NCI-H146 (cell line): ENCODE data around the gene CXXC1.
A peak's percentile ranks its signal among the peaks of the same experiment; 100 is the strongest.
"Not testable (repeated sequence)": the region's sequence is repeated elsewhere in the genome, so short reads cannot be mapped to it uniquely, and the experiment has no call there.

ENCODE experiments used
- DNase-seq: peaks from one replicate; lab custom pipeline; 2025; lab: John Stamatoyannopoulos, UW

Gene CXXC1

DNA sequence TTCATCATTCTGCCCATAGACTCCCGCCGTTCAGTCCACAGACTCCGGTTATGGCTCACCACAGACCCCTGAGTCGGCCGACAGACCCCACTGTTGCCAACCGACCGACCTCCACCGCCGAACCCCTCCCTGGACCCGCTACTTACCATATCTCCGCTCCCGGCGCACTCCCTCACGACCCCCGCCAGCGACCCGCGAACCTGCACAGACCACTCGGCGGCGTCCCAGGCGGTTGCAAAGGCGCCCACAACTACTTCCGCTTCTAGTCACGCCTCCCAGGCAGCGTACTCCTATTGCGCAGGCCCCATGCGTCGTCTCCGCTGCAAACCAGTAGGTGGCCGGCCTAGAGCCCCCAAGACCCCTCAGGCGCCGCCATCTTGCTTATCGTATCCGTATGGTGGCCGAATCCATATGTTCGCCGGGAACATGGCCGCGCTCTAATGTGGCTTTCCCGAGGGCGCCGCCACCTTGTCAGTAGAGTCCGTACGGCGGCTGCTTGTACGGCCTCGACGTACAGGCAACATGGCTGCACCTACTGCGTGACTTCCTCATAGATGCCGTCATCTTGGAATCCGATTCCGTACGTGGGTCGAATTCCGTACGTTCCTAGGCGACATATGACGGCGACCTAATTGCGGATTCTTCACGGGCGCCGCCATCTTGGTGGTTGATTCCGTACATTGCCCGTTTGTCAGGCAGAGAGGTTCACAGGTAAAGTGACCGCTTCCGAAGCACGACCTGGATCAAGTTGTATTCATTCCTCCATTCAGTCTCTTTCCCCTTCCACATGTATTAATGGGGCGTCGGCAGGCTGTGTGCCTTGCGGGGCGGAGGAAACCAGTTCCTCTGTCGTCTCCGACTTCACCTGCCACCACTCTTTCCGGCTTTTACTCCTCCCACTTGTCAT, at the start of gene CXXC1:
Gene CXXC1, minus strand, starts transcription at position 252 of the 907 bp plus-strand sequence. Its CDS starts 103 bp downstream, at position 149.
- peak; percentile 100 for DNase-seq

GRCh38 chr18:50334546-50335152, 47.2 kb upstream of the CXXC1 start:
- no peak for DNase-seq

- no peak for DNase-seq
Observed at GRCh38 chr18:50331691-50332090, 44.2 kb upstream of the CXXC1 start.

DNA sequence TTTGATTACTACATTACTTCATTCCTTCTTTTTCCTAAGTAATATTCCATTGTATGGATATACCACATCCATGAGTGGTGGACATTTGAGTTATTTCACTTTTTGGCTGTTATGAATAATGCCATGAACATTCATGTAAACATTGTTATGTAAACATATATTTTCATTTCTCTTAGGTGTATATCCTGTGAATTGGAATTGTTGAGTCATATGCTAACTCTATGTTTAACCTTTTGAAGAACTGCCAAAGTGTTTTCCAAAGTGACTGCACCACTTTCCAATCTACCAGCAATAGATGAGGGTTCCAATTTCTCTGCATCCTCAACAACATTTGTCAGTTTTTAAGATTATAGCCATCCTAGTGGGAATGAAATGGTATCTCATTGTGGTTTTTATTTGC, 42.7 kb upstream of the CXXC1 start:
- DNase-seq = no peak

DNA sequence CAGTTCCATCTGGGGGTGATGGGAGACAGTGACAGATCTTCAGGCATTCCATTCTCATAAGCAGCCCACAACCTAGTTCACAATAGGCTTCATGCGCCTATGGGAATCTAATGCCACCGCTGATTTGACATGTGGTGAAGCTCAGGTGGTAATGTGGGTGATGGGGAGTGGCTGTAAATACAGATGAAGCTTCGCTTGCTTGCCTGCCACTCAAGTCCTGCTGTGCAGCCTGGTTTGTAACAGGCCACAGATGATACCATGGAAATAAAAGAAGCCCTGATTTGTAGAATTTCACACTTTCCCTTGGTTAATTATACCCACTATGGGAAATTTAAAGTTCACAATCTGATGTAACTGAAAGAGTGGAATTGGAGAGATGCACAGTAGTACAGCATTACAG, 40.5 kb upstream of the CXXC1 start:
- DNase-seq = no peak

DNA sequence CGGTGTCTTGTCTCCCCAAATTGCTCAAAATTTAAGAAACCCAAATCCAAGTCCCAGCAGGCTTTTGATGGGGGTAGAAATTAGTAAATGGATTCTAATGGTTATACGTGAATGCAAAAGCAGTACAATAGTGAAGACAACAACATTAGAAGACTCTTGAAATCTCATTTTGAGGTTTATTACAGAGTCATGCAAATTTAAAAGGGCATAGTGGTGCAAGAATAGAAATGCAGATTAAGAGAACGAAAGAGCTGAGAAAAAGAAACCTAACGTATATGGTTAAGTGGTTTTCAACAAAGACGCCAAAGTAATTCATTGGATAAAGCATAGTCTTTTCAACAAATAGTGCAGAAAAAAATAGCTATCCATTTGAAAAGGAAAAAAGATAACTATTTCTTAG, 33.2 kb upstream of the CXXC1 start:
- no peak for DNase-seq

DNA sequence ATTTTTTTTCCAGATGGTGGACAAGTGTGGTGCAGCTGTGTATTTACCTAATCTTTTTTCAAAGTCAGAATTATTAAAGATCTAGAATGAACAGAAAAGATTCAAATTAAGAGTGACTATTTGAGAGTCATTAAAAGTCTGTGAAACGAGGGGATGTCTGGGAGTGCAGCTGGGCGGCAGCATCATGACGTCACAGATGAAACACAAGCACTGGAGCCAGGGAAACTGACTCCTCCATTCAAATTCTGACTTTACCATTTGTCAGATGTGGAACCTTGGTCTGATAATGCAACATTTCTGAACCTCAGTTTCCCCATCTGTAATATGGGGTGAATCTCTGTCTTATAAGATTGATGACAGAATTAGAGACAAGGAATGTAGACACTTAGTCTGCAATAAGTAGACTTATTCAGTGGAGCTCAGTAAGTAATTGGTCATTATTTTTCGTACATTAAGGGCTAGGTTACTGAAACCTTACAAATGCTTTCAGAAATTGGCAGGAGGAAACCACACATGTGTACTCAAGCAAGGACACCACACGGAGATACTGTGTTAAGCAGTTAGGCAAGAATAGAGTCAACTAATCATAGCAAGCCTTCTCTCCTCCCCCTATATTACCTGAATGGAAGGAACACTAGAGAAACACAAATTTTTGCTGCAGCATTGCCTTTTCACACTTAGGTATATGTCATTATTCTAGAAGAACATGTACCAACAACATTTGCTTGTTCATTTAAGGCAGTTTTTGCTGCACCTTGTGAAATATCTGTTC, 27.8 kb upstream of the CXXC1 start:
- DNase-seq = no peak

DNA sequence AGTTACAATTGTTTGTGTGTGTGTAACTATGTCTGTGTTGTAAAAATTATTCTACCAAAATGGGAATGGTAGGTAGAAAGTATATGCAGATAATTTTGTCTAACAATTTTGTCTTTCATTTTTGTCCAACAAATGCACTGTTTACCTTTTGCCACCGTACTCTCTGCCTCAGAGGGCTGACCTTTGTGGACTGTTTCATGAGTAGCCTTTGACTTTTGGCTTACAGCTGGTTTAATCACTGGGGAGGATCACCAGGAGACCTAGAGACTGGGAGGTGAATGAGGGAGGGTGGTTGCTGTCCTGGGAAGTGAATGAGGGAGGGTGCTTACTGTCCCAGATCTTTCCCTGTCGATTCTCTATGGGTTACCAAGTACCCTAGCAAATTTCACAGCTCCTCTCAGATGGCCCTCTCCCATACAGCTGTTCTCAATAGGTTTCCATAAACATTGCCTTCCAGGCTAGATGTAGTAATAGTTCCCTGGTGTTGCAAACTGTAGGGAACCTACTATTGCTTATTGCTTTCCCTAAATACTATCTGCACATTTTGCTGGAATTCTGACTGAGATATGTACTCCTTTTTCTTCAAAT, 26.5 kb upstream of the CXXC1 start:
- DNase-seq = no peak

- no peak for DNase-seq
Observed at GRCh38 chr18:50313031-50313607, 25.6 kb upstream of the CXXC1 start.

- DNase-seq = no peak
Observed at GRCh38 chr18:50312296-50313030, 25.0 kb upstream of the CXXC1 start.

GRCh38 chr18:50311650-50312049, 24.2 kb upstream of the CXXC1 start:
- DNase-seq = no peak

- no peak for DNase-seq
Observed at GRCh38 chr18:50310080-50310479, 22.6 kb upstream of the CXXC1 start.

DNA sequence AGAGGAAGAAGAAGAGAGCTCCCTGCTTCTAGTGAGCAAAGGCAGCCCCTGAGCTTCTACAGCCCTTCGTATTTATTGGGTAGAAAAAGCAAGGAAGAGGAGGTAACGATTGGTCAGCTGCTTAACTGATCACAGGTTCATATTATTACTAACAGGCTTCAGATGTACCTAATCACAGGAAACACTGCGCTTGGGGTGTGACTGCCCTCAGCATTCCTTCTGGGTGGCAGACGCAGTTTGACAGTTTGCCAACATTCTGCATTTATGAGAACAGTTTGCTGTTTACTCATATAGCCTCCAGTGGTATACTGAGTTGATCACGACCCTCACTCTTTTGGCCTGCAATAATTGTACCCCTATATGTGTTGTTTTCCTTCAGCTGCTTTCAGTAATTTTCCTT, 21.4 kb upstream of the CXXC1 start:
- not testable (repeated sequence) for DNase-seq

DNA sequence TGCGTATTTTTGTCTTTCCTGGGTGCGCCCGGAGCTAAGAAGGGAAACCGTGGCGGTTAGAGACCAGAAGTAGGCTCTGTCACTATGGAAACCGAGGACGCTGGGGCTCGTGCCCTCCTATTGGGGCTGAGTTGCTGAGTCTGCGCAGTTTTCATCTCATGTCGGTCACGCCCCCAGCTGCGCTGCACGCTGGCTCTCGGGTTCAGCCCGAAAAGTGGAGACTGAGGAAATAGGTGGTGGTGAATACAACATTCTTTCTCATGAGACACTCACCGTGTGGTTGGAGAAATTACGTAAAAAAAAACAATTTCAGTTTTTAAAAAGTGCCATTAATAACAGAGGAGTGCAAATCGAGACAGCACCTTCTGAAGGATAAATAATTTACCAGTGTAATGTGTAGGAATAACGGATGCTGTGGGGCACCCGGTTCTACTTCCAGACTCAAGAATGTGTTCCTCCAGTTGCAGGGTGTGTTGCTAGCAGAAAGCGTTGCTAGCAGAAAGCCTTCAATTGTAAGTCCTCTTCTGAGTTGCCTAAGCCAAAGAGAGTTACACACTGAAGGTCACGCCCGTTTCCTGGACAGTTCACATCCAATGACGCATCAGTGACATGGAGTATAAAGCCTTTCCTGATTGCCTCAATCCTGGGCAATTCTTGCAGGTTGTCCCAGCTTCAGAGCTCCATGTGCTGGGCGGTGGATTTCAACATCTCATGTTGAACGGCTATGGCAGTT, 20.4 kb upstream of the CXXC1 start:
- DNase-seq = peak; percentile 92

- DNase-seq = no peak
Observed at GRCh38 chr18:50307400-50307737, 19.9 kb upstream of the CXXC1 start.

GRCh38 chr18:50306944-50307343, 19.5 kb upstream of the CXXC1 start:
- no peak for DNase-seq

DNA sequence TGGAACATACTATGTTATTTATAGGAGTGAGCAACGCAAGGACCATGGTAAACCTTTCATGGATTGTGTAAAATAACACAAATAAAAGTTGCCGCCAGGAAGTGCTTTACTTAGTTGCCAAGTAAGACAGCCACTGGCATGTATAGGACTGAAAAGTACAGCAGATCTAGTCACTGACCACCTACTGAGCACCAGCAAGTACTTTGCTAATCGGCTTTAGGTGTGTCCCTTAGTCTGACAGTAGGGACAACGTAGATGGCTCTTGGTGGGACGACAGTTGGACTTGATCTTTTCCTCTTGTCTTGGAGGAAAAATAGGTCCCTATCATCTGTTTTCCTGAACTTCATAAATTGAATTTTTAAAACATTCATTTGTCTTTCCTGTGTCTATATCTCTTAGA, 13.6 kb upstream of the CXXC1 start:
- no peak for DNase-seq

DNA sequence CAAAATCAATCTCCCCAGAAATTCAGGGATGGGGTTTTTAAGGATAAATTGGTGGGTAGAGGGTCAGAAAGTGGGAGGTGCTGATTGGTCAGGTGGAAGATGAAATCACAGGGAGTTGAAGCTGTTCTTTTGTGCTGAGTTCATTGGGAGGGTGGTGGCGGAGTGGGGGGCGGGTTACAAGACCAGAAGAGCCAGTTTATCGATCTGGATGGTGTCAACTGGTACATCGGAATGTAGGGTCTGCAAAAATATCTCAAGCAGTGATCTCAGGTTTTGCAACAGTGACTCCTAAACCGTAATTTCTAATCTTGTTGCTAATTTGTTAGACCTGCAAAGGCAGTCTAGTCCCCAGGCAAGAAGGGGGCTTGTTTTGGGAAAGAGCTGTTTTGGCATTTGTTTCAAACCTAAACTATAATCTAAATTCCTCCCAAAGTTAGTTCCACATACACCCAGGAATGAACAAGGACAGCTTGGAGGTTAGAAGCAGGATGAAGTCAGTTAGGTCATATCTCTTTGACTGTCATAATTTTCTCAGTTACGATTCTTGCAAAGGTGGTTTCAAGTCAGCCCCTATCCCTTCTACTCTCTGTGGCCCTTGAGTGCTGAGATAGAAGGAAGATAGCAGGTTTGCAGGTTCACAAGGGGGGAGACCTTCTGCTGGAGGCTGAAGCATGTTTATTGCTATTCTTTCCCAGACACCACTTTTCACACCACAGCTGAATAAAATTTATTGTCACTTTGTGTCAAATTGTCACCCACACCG, 12.3 kb upstream of the CXXC1 start:
- DNase-seq = no peak

- peak; percentile 30 for DNase-seq
Observed at GRCh38 chr18:50298443-50299284, 11.2 kb upstream of the CXXC1 start.
